GM18951 (cell line): ENCODE results near the gene KCNQ1OT1.

Experiments used
- POLR2A ChIP-seq: IDR thresholded peaks from 4 replicates; pipeline ENCODE4 v1.6.1; 2011; ENCODE audit warnings: mild to moderate bottlenecking; ENCODE audit not compliant: insufficient read length, insufficient read depth; ENCODE audit errors: extremely low read depth
- in situ Hi-C: fragments of 300-500 bp; cut with MboI; formaldehyde crosslinking; loops from one replicate; pipeline ENCODE4 v1.12.0; 2022; ENCODE audit warnings: low sequenced_read_pairs, mixed read lengths, inconsistent platforms; ENCODE audit not compliant: unreplicated experiment

The KCNQ1OT1 gene

GRCh38 chr11:2631161-2631560 is 68.6 kb downstream of the KCNQ1OT1 start:
- in situ Hi-C loops, result no loop called here
- TF ChIP-seq POLR2A, result no peak

- TF ChIP-seq POLR2A, result no peak
- in situ Hi-C loops, result no loop called here
Measured at GRCh38 chr11:2630679-2631078, 69.1 kb downstream of the KCNQ1OT1 start.

DNA sequence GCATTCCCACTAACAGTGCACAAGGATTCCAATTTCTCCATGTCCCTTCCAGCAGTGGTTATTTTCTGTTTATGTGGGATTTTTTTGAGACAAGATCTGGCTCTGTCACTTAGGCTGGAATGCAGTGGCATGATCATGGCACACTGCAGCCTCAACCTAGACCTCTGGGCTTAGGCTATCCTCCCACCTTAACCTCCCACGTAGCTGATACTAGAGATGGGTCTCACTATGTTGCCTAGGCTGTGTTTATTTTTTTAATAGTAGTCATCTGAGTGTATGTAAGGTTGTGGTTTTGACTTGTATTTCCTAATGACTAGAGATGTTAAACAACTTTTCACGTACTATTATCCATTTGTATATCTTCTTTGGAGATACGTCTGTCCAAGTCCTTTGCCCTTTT is 74.6 kb downstream of the KCNQ1OT1 start:
- in situ Hi-C loops, result no loop called here
- TF ChIP-seq POLR2A, result no peak

DNA sequence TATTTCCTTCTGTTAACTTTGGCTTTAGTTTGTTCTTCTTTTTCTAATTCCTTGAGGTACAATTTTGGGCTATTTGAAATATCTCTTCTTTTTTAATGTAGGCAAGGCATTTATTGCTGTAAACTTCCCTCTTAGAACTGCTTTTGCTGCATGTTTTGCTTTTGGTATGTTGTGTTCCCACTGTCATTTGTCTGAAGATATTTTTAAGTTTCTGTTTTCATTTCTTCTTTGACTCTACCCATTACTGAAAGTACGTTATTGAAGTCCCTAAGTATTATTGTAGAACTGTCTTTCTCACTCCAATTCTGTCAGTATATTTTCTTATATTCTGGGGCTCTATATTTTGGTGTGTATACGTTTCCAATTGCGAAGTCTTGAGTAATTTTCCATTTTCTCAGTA is 77.9 kb downstream of the KCNQ1OT1 start:
- no peak for TF ChIP-seq POLR2A
- in situ Hi-C loops, result no loop called here

DNA sequence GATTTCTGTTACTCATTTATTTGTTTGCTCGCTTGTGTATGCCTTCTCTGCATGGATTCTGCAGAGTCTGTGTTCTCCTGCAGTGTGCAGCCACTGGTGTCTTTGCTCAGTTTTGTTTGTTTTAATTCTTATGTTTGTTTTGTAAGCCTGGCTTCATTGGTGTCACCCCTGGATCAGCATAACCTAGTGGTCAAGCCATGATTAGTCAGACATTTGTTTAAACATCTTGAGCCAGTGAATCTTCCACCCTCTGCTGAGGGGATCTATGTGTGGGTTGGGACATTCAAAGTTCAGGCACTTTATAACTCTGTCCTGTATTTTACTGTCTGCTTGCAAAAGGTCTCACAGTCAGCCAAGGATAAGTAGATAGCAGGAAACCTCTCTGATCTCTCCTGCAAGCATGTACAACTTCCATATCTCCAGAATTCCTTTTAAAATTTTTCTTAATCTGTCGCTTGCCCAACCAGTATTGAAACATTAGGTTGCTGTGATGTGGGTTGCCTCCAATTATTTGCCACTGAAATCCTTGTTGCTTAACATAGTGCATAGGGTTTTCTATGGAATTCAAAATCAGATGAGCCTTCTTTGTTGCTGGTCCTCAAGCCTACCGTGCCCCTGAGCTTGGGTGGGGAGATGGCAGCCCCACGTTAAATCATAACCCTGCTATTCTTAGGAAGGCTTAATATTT is 86.8 kb downstream of the KCNQ1OT1 start:
- in situ Hi-C loops, result no loop called here
- TF ChIP-seq POLR2A, result no peak

GRCh38 chr11:2609345-2609744 is 90.4 kb downstream of the KCNQ1OT1 start:
- in situ Hi-C loops, result no loop called here
- TF ChIP-seq POLR2A, result no peak

DNA sequence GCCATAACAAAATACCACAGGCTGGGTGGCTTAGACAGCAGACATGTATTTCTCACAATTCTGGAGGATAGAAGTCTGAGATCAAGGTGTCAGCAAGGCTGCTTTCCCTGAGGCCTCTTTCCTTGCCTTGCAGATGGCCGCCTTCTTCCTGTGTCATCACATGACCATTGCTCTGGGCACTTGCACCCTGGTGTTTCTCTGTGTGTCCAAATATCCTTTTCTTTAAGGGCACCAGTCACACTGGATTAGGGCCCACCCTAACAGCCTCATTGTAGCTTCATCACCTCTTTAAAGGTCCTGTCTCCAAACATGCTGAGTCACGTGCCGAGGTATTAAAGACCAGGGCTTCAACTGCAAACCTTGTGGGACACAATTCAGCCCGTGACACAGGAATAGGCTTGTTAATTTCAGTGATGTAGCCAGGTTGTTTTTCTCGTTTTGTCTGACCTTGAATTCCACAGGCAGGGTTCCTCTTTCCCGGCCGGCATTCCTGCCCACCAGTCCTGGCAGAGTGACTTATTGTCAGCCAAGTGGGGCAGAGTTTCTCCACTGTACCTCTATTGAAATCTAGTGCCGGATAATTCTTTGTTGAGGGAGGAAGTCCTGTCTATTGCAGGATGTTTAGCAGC is 100.1 kb downstream of the KCNQ1OT1 start:
- in situ Hi-C loops, result no loop called here
- no peak for TF ChIP-seq POLR2A

- in situ Hi-C loops, result no loop called here
- TF ChIP-seq POLR2A, result no peak
Measured at GRCh38 chr11:2595204-2595603, 104.6 kb downstream of the KCNQ1OT1 start.

DNA sequence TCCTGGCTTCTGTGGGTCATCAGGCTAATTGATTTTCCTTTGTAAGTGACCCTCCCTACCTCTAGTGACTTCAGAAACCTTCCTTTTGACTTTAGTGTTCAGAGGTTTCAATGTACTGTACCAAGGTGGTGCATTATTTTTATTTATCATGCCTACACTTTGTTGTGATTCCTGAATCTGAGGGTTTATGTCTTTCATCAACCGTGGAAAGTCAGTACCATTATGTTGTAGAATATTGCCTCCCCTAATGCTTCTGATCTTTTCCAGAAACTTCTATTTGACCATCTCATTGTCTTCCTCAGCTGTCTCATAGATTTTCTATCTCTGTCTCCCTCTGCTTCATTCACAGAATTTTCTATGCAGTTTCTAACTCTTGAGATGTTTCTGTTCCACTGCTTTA is 105.5 kb downstream of the KCNQ1OT1 start:
- in situ Hi-C loops, result no loop called here
- TF ChIP-seq POLR2A, result no peak

DNA sequence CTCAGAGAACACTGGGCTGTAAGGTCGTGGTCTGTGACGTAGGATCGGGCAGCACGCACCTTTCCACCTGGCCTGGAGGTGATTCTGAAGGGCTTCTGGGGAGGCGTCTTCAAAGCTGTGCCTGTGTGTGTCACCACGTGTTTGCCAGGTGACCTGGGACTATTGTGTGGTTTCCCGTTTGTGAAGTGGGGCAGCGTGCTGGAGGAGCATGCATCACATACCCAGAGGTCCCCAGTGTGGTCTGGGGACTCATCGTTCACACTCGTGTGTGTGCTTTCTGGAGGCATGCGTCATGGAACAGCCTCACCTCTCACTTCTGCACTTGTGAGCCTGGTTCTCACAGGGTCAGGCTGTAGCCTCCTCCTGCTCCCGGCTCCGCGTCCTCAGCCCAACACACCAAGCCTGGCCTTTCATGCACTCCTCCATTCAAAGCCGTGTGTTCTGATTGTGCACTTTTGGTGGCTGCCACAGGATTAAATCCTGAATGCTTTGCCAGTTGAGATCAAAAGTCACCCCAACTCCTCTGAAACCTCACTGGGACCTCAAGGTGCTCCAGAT is 106.3 kb downstream of the KCNQ1OT1 start:
- no peak for TF ChIP-seq POLR2A
- in situ Hi-C loops, result no loop called here

DNA sequence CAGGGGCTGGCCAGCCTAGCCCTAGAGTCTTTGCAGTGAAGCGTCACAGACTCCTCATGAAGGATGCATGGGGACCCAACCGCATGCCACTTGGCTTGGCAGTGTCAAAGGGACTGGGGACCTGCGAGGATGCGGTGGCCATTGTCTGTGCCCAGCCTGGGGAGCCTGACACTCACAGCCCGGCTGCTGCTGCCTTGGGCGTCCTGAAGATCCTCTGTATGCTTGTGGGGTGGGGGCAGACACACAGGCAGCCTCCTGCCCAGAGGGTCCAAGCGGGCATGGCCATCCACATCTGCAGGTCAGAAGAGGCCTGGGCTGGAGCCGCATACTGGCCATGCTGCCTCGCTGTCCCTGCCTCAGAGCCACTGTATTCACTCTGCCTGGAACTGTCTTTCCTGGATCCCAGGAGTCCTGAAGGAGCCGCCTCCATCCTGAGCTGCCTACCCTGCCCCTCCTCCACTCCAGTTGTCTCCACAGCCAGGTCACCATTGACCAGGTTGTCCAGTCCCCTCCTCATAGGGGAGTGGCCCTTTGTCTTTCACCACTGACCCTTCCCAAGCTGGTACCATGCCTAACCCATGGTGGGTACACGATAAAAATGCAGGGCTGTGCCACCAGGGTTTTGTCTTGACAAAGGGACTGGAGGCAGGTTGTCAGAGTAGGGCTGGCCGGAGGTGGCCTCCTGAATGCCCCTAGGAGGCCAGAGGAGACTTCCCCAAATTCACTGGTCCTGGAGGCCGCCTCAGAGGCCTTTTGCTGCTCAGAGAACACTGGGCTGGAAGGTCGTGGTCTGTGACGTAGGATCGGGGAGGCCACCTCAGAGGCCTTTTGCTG is 107.0 kb downstream of the KCNQ1OT1 start:
- no peak for TF ChIP-seq POLR2A
- in situ Hi-C loops, result no loop called here

DNA sequence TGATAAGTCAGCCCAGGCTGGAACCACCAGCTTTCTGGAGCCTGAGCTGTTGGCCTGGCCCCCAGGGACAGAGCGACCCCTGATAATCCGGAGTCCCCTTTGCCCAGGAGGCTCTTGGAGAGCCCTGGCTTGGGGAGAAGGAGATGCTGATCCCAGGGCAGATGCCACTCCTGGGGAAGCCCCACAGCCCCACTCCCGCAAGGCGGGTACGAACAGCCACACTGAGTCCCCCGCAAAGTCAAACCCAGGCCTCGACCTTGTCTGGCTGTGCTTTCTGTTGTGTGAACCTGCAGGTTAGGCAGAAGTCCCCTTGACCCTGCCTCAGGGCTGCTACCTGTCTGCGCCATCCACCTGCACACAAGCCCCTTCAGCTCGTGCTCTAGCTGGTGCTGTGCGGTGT is 108.0 kb downstream of the KCNQ1OT1 start:
- in situ Hi-C loops, result no loop called here
- TF ChIP-seq POLR2A, result no peak

- TF ChIP-seq POLR2A, result no peak
- in situ Hi-C loops, result no loop called here
Measured at GRCh38 chr11:2590965-2591754, 108.6 kb downstream of the KCNQ1OT1 start.
